Kidney epithelial cell (primary cell): Measurements from ENCODE around the gene HNRNPA1. TPM values are rescaled to one million over a fixed set of nuclear protein-coding genes. Genes with fewer than 3 reads are reported as not detected.

ENCODE experiments used
- DNase-seq: peaks from one replicate; pipeline ENCODE4 v3.0.0-alpha.2; 2010; ENCODE audit warnings: low read depth
- H3K27me3 ChIP-seq: 2 replicates; pipeline ENCODE4 v1.6.0; 2011; ENCODE audit warnings: low read length; ENCODE audit not compliant: control insufficient read depth, insufficient read depth
- H3K36me3 ChIP-seq: 2 replicates; pipeline ENCODE4 v1.5.1; 2011; ENCODE audit warnings: low read length; ENCODE audit not compliant: control insufficient read depth, insufficient read depth
- H3K4me3 ChIP-seq: 2 replicates; pipeline ENCODE4 v1.5.1; 2011; ENCODE audit warnings: low read depth, mild to moderate bottlenecking, control low read depth, low read length
- CTCF ChIP-seq: IDR thresholded peaks from 2 replicates; pipeline ENCODE4 v1.5.1; 2011; ENCODE audit warnings: mild to moderate bottlenecking, moderate library complexity, low read length, control low read depth, inconsistent platforms; ENCODE audit not compliant: insufficient read depth, poor library complexity, severe bottlenecking
- total RNA-seq: library from RNA; depleted of rRNA; stranded (reverse); fragments of >200 nt; gene quantifications from 2 replicates; pipeline ENCODE4 v1.2.3, GENCODE V29; 2015

The HNRNPA1 gene
- total RNA-seq, 1 donor from 2014 or later: 645 TPM

GRCh38 chr12:54300732-54301427, 20.4 kb downstream of the HNRNPA1 start, which contains the start of gene NFE2:
Gene NFE2, minus strand, starts transcription at chr12:54301015. Its CDS starts 5,767 bp downstream, at chr12:54295248.
- peak; percentile 14 for TF ChIP-seq CTCF
- peaks cover 8% of the 10 kb centered on the region for H3K27me3 ChIP-seq
- no peak for DNase-seq
- H3K4me3 ChIP-seq: no peak within 1 kb of the TSS
- no peaks in the 10 kb centered on the region for H3K36me3 ChIP-seq

DNA sequence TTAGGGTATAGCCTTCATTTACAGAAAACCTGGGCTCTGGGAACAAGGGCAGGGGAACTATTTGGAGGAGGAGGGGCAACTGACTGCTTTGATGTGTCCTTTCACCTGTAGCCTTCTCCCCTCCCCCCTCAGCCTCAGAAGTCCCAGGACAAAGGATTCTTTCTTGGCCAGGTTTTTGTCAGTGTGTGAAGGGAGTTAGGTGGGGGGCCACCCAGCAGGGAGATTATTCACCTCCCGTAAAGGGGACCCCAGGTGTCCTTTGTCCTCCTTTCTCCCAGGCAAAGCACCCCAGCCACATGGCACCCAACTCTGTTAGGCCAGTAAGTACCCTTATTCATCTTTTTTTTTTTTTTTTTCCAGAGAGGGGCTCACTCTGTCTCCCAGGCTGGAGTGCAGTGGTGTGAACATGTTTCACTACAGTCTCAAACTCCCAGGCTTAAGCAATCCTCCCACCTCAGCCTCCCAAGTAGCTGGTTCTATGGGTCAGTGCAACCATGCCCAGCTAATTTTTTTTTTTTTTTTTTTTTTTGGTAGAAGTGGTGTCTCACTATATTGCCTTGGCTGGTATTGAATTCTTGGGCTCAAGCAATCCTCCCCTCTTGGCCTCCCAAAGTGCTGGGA, 21.0 kb downstream of the HNRNPA1 start:
- DNase-seq: no peak
- H3K4me3 ChIP-seq: no peak overlapping the region

GRCh38 chr12:54303640-54304039, 23.1 kb downstream of the HNRNPA1 start:
- no peak for DNase-seq
- Histone ChIP-seq H3K4me3 (no peak overlapping the region), H3K27me3 (peaks cover 8% of the 10 kb centered on the region), H3K36me3 (no peaks in the 10 kb centered on the region)
- no peak for TF ChIP-seq CTCF

More for the DNA sequence above, 21.0 kb downstream of the HNRNPA1 start:
- H3K27me3 ChIP-seq: peaks cover 8% of the 10 kb centered on the region
- no peaks in the 10 kb centered on the region for H3K36me3 ChIP-seq
- no peak for TF ChIP-seq CTCF

- no peak for DNase-seq
- H3K4me3 ChIP-seq: no peak overlapping the region
- peaks cover 8% of the 10 kb centered on the region for H3K27me3 ChIP-seq
- no peak for TF ChIP-seq CTCF
- H3K36me3 ChIP-seq: no peaks in the 10 kb centered on the region
Measured at GRCh38 chr12:54304187-54304810, 23.8 kb downstream of the HNRNPA1 start.

DNA sequence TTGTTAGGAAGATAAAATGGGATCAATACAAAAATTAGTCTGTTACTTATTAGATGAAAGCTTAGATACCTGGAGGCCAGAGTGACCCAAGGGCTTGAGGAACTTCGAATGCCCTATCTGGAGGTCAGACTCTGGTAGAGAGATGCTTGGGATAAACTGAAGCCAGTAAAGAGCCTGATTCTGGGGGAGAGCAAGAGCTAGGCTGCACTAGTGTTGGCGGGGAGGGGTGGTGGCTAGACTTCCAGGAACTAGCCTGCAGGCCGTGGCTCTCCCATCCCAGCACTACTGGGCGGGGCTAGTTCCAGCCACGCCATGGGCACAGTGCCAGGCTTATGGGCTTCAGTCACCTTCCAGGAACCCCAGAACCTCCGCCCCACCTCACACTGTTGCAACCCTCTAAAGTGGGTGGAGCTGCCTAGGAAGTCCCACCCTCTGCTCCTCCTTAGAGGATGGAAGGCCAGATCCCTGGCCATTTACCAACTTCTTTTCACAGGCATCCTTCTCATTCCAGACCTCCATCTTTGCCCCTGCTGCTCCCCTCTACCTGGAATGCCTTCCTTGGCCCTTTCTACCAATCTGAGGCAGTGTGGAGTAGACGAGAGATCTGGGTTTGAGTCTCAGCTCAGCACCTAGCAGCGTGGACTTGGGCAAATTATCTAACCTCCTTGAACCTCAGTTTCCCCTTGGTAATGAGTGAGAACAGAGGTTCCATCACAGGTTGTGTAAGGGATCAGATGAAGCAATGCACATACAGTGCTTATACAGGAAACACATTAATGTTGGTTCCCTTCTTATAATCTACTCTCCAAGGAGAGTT, 26.6 kb downstream of the HNRNPA1 start:
- H3K4me3 ChIP-seq: no peak overlapping the region
- no peak for TF ChIP-seq CTCF
- peak; percentile 41 for DNase-seq
- peaks cover 4% of the 10 kb centered on the region for H3K27me3 ChIP-seq
- no peaks in the 10 kb centered on the region for H3K36me3 ChIP-seq
